UCSD-AML1 (cell line): ENCODE results near the gene ACTR3C.

Source experiments
- DNase-seq: peaks from one replicate; lab custom pipeline; 2025; ENCODE audit not compliant: unreplicated experiment; lab: John Stamatoyannopoulos, UW

The ACTR3C gene

GRCh38 chr7:150359622-150360362 is 36.4 kb upstream of the ACTR3C start:
- DNase-seq = no peak

GRCh38 chr7:150358988-150359621 is 35.8 kb upstream of the ACTR3C start:
- no peak for DNase-seq

- no peak for DNase-seq
Observed at GRCh38 chr7:150358433-150358832, 35.1 kb upstream of the ACTR3C start.

GRCh38 chr7:150357771-150358427 is 34.6 kb upstream of the ACTR3C start:
- no peak for DNase-seq

- no peak for DNase-seq
Observed at GRCh38 chr7:150357270-150357669, 33.9 kb upstream of the ACTR3C start.

GRCh38 chr7:150356265-150356897 is 33.0 kb upstream of the ACTR3C start:
- DNase-seq = no peak

GRCh38 chr7:150355666-150356059 is 32.3 kb upstream of the ACTR3C start:
- DNase-seq = no peak

GRCh38 chr7:150351587-150352194 is 28.3 kb upstream of the ACTR3C start:
- DNase-seq = no peak

- DNase-seq = no peak
Observed at GRCh38 chr7:150346922-150347321, 23.6 kb upstream of the ACTR3C start.

GRCh38 chr7:150345012-150345411 is 21.7 kb upstream of the ACTR3C start:
- DNase-seq = no peak

GRCh38 chr7:150344299-150344698 is 21.0 kb upstream of the ACTR3C start:
- DNase-seq = no peak

GRCh38 chr7:150343225-150343624 is 19.9 kb upstream of the ACTR3C start:
- DNase-seq = no peak

GRCh38 chr7:150342121-150342408 is 18.7 kb upstream of the ACTR3C start:
- no peak for DNase-seq

GRCh38 chr7:150341263-150342120 is 18.1 kb upstream of the ACTR3C start, which contains the start of gene RARRES2:
TSS of gene RARRES2 (minus strand) at chr7:150341629. CDS start at chr7:150340609, 1,020 bp downstream.
- no peak for DNase-seq

GRCh38 chr7:150340875-150341262 is 17.5 kb upstream of the ACTR3C start:
- no peak for DNase-seq

- DNase-seq = no peak
Observed at GRCh38 chr7:150340024-150340749, 16.8 kb upstream of the ACTR3C start.

GRCh38 chr7:150339409-150339809 is 16.1 kb upstream of the ACTR3C start:
- DNase-seq = no peak

- DNase-seq = no peak
Observed at GRCh38 chr7:150338166-150338829, 15.0 kb upstream of the ACTR3C start.

GRCh38 chr7:150337659-150338081 is 14.3 kb upstream of the ACTR3C start:
- DNase-seq = no peak
